ENCODE data around the gene IFFO2.

Gene IFFO2

DNA sequence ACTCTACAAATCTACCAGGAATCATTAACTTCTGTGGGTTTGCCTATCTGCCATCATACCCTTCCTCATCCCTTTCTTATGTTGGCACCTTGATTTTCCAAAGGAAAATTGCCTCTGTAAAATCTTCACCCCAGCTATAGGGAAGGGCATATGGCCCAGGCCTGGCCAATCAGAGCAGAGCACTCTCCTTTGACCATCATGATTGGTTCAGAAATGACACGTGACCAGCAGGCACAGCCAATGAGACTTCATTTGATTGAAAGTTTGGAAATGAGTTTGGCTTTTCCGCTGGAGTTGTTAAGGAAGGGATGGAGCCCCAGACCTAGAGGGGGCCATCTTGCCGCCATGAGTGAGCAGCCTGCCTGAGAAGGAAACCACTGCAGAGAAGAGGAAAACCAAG, 35.1 kb upstream of the IFFO2 start:
- Histone ChIP-seq H3K4me3 (ENCODE audit: low read depth, low read length) (no peak overlapping the region), H3K27ac (no peak overlapping the region), H3K36me3 (replicated peaks) (no peaks in the 10 kb centered on the region), H3K27me3 (replicated peaks) (no peaks in the 10 kb centered on the region)
- in situ Hi-C loops (cut with HindIII; ENCODE audit: low pct_ligation_motif_present, low sequenced_read_pairs), result no loop called here
- no peak for TF ChIP-seq CTCF (IDR thresholded peaks at IDR 0.05; ENCODE audit: low read depth, low read length, missing control alignments)
- no peak for DNase-seq

- DNase-seq, result no peak
- Histone ChIP-seq H3K36me3 (replicated peaks) (no peaks in the 10 kb centered on the region), H3K4me3 (ENCODE audit: low read depth, low read length) (no peak overlapping the region), H3K27me3 (replicated peaks) (no peaks in the 10 kb centered on the region), H3K27ac (no peak overlapping the region)
- TF ChIP-seq CTCF (IDR thresholded peaks at IDR 0.05; ENCODE audit: low read depth, low read length, missing control alignments), result no peak
- in situ Hi-C loops (cut with HindIII; ENCODE audit: low pct_ligation_motif_present, low sequenced_read_pairs), result no loop called here
Measured at GRCh38 chr1:18989896-18990295, 33.4 kb upstream of the IFFO2 start.

- H3K36me3 ChIP-seq (replicated peaks), result no peaks in the 10 kb centered on the region
- TF ChIP-seq CTCF (IDR thresholded peaks at IDR 0.05; ENCODE audit: low read depth, low read length, missing control alignments), result no peak
- in situ Hi-C loops (cut with HindIII; ENCODE audit: low pct_ligation_motif_present, low sequenced_read_pairs), result no loop called here
Measured at GRCh38 chr1:18989176-18989799, 32.8 kb upstream of the IFFO2 start.

DNA sequence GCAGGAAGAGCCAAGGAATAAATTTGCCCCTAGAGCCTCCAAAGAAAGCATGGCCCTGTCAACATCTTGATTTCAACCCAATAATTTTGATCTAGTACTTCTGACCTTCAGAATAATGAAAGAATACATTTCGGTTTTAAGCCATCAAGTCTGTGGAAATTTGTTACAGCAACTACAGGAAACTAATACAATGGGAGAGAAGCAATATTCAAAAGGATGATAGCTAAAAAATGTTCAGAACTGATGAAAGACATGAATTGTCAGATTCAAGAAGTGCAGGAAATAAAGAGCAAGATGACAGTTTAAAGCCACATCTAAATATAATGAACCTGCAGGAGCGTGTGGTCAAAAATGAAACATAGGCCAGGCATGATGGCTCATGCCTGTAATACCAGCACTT, 24.8 kb upstream of the IFFO2 start:
- in situ Hi-C loops (cut with HindIII; ENCODE audit: low pct_ligation_motif_present, low sequenced_read_pairs), result no loop called here
- no peak for DNase-seq
- Histone ChIP-seq H3K4me3 (ENCODE audit: low read depth, low read length) (no peak overlapping the region), H3K27me3 (replicated peaks) (no peaks in the 10 kb centered on the region), H3K27ac (no peak overlapping the region), H3K36me3 (replicated peaks) (no peaks in the 10 kb centered on the region)
- TF ChIP-seq CTCF (IDR thresholded peaks at IDR 0.05; ENCODE audit: low read depth, low read length, missing control alignments), result no peak

More at GRCh38 chr1:18989176-18989799, 32.8 kb upstream of the IFFO2 start:
- H3K4me3 ChIP-seq (ENCODE audit: low read depth, low read length), result no peak overlapping the region
- H3K27ac ChIP-seq, result no peak overlapping the region
- no peak for DNase-seq
- no peaks in the 10 kb centered on the region for H3K27me3 ChIP-seq (replicated peaks)

- DNase-seq, result no peak
- no peak for TF ChIP-seq CTCF (IDR thresholded peaks at IDR 0.05; ENCODE audit: low read depth, low read length, missing control alignments)
- Histone ChIP-seq H3K27ac (no peak overlapping the region), H3K36me3 (replicated peaks) (no peaks in the 10 kb centered on the region), H3K27me3 (replicated peaks) (no peaks in the 10 kb centered on the region), H3K4me3 (ENCODE audit: low read depth, low read length) (no peak overlapping the region)
- in situ Hi-C loops (cut with HindIII; ENCODE audit: low pct_ligation_motif_present, low sequenced_read_pairs), result no loop called here
Measured at GRCh38 chr1:18978706-18979105, 22.2 kb upstream of the IFFO2 start.

- H3K36me3 ChIP-seq (replicated peaks), result no peaks in the 10 kb centered on the region
- H3K4me3 ChIP-seq (ENCODE audit: low read depth, low read length), result no peak overlapping the region
- TF ChIP-seq CTCF (IDR thresholded peaks at IDR 0.05; ENCODE audit: low read depth, low read length, missing control alignments), result no peak
- H3K27ac ChIP-seq, result no peak overlapping the region
- no peak for DNase-seq
- H3K27me3 ChIP-seq (replicated peaks), result no peaks in the 10 kb centered on the region
- in situ Hi-C loops (cut with HindIII; ENCODE audit: low pct_ligation_motif_present, low sequenced_read_pairs), result no loop called here
Measured at GRCh38 chr1:18977428-18977827, 21.0 kb upstream of the IFFO2 start.
